HG03066 (cell line): ENCODE measurements around the gene SIX3.

ENCODE experiments used
- ATAC-seq: cut with Tn5 transposase; IDR thresholded peaks from one replicate; pipeline ENCODE4 v1.9.1; 2021; ENCODE audit warnings: low read depth; ENCODE audit not compliant: unreplicated experiment

Gene SIX3

DNA sequence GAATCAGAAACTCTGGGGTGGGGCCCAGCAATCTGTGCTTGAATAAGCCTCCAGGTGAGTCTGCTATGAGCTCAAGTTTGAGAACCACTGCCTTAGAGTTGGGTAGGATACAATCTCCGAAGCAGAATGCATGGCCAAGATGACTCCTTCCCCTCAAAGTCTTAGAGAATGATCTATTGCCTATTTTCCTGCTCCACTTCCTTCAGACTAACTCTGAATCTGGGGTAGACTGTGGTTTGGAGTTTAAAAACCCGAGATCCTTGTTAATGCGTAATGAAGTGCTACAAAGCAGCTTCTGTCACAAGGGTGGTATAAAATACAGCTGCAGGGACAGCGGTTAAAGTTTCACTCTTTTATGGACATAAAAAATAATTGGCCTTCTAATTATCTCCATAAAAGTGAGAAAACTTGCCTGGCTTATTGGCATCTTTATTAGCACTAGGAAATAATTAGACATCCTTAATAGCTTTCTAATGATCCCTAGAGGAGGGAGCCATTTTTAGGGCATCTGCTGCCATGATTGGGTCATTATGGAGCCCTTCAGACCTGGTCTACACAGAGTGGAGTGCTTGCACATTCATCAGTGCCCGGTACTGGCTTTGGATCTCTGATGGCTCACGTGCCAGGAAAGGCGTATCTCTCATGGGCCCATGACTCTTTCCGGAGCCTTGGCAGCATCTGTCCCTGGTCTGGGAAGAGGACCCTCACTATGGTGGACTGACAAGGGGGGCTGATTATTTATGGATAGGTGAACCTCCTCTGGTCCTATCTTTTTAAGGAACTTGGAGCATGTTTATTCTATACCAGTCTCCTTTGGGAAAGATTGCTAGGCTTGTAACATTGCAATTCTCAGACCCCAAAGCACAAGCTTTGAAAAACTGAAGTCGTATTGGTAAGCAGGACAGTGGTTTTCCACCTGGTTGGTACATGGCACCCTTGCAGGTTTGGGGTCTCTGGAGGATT lies 39.5 kb downstream of the SIX3 start:
- ATAC-seq, result no peak

DNA sequence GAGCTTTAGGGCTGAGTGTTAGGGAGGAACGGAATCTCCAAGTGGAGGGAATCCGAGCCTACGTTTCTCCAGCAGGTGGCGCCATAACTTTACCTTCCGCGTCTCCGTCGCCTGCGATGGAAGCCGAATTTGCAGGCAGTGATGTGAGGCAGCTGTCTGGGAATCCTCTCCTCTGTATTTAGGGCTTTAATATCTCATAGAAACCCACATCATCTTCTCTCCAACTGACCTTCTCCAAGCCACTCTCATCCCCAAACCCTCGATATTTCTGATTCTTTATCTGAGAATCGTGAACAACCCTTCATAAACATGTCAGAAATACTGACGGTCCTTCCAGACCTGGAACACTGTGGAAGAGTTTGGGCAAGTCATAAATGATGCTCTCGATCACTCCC lies 40.2 kb downstream of the SIX3 start:
- no peak for ATAC-seq

DNA sequence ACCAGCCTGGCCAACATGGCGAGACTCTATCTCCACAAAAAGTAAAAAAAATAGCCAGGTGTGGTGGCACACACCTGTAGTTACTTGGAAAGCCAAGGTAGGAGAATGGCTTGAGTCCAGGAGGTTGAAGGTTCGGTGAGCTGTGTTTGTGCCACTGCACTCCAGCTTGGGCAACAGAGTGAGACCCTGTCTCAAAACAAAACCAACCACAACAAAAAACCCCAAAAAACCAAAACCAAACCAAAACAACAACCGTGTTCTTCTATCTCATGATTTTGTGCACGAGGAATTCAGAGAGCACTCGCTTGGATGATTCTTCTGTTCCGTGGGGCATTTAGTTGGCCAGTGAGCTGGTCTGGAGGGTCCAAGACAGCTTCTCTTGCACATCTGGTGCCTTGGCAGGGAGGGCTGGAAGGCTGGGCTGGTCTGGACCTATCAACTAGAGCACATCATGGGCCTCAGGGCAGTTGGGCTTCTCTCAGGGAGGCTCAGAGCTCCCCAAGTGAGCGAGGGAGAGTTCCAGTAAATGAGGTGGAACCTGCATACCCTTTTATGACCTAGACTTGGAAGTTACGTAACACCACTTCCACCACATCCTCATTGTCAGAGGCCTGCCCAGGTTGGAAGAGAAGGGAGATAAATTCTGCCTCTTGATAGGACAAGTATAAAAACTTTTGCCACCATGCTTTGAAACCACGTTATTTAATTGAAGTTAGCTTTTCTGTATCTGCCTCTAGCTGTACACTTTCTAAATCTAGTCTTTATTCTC lies 42.5 kb downstream of the SIX3 start:
- ATAC-seq, result no peak

DNA sequence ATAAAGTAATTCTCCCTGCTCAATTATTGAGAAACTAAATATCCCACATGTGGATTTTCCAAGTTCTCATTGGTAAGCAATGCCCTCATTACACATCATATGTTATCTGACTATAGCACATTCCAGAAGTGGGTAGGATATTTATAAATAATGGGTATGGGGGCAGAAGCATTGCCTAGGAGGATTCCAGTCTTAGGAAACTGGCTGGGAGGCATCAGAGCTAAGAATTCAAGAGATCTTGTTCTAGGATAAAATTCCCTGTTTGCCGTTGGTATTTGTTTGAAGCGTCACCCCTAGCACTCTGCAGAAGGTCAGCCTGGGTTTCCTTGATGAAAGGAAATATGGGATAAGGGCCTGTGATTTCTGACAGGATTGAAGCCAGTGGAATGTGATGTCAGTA lies 47.7 kb downstream of the SIX3 start:
- no peak for ATAC-seq

DNA sequence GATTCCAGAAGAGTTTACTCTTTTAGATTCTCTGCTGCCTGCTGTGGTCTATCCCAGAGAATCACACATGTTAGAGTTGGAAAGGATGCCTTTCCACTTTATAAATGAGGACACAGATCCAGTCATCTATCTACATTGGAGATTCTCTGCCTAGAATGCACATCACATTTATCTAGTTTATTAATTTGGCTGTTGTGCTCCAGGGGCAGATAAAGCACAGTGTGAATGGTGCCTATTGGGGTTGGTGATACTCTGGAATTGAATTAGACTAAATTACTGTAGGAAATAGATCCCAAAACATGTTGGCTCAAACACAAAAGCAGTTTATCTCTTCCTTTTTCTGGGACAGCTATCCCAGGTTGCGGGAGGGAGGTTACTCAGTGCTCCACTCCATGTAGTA lies 52.9 kb downstream of the SIX3 start:
- no peak for ATAC-seq
